Activated naive CD4-positive, alpha-beta T cell treated with anti-CD3 and anti-CD28 coated beads, Interleukin-2, amount 10 ng/mL, durations not matched to agents 7 days and 5 days (primary cell): ENCODE results near the gene KIAA1755.

Experiments used
- CTCF ChIA-PET: fragments of 350-600 bp; sonication (Branson Sonifier 250); formaldehyde crosslinking; loops from one replicate; lab custom pipeline; 2021; ENCODE audit warnings: antibody characterized with exemption; lab: Charles Lee
- DNase-seq: peaks from one replicate; pipeline ENCODE4 v3.0.0-alpha.2; 2020
- H3K27ac Mint-ChIP-seq: one replicate; pipeline ENCODE4 v1.8.0; 2021; ENCODE audit warnings: mild to moderate bottlenecking, moderate library complexity, mixed read lengths
- H3K27me3 Mint-ChIP-seq: one replicate; pipeline ENCODE4 v1.8.0; 2021; ENCODE audit warnings: mild to moderate bottlenecking, mixed read lengths
- H3K36me3 Mint-ChIP-seq: one replicate; pipeline ENCODE4 v1.8.0; 2021; ENCODE audit warnings: mixed read lengths
- H3K4me1 Mint-ChIP-seq: one replicate; pipeline ENCODE4 v1.8.0; 2021; ENCODE audit warnings: mixed read lengths
- H3K4me3 Mint-ChIP-seq: one replicate; pipeline ENCODE4 v1.8.0; 2021; ENCODE audit warnings: mild to moderate bottlenecking, moderate library complexity, mixed read lengths
- H3K9me3 Mint-ChIP-seq: one replicate; pipeline ENCODE4 v1.8.0; 2021; ENCODE audit warnings: mixed read lengths

KIAA1755 gene

DNA sequence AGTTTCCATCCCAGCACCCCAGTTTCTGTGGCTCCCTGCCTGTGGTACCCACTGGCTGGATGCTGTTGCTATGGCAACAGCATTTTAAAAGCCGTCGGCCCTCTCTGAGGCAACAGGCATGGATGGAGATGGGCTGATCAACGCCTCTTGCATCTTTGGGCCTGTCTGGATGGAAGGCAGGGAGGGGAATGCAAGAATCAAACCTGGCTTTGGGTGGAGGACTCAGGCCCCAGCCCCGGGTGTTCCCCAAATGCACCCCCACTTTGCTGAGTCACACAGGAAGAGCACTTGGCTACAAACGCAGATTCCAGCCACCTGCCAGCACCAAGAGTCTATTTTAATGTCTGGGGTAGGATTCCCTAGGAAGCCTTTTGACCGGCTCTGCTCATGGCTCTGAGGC is 49.8 kb downstream of the KIAA1755 start:
- CTCF ChIA-PET, result interaction anchor here (4.0 kb wide), 1 partner anchor 11 kb away, joined by 28 read pairs; no protein-coding TSS in a partner anchor
- Mint-ChIP-seq H3K36me3 (no peaks in the 10 kb centered on the region), H3K27me3 (peaks cover 27% of the 10 kb centered on the region), H3K27ac (no peak overlapping the region), H3K4me1 (no peaks in the 10 kb centered on the region), H3K4me3 (no peak overlapping the region), H3K9me3 (no peaks in the 10 kb centered on the region)
- DNase-seq, result no peak

DNA sequence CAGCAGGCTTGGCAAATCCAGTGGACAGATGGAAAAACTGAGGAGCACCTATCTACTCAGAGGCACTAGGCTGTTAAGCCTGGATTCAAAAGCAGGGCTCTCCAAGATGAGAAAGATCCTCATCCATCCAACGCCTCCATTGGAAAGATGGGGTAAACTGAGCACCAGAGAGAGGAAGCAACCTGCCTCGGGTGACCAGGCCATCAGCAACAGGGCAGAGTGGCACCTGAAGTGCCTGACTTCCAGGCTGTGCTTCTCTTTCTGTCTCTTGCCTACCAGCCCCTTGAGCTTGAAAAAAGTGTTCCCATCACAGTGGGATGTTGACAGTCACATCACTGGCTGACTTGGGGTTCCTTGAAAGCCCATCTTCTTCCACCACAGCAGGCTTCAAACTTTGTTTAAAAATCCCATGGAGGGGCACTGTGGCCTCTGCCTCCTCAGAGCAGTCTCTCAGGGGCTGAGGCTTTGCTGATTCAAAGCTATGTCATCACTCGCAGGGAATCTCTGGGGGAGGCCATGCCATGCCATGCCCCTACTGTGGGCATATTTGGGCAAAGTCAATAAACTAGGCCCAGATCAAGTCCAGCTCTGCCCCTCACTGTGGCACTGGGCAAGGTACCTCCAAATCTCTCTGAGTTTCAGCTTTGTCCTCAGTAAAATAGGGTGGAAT is 50.7 kb downstream of the KIAA1755 start:
- Mint-ChIP-seq H3K27me3 (peaks cover 27% of the 10 kb centered on the region), H3K27ac (no peak overlapping the region), H3K9me3 (no peaks in the 10 kb centered on the region), H3K4me3 (no peak overlapping the region), H3K4me1 (no peaks in the 10 kb centered on the region), H3K36me3 (no peaks in the 10 kb centered on the region)
- DNase-seq, result no peak
- CTCF ChIA-PET, result interaction anchor here (4.0 kb wide), 1 partner anchor 12 kb away, joined by 28 read pairs; no protein-coding TSS in a partner anchor

DNA sequence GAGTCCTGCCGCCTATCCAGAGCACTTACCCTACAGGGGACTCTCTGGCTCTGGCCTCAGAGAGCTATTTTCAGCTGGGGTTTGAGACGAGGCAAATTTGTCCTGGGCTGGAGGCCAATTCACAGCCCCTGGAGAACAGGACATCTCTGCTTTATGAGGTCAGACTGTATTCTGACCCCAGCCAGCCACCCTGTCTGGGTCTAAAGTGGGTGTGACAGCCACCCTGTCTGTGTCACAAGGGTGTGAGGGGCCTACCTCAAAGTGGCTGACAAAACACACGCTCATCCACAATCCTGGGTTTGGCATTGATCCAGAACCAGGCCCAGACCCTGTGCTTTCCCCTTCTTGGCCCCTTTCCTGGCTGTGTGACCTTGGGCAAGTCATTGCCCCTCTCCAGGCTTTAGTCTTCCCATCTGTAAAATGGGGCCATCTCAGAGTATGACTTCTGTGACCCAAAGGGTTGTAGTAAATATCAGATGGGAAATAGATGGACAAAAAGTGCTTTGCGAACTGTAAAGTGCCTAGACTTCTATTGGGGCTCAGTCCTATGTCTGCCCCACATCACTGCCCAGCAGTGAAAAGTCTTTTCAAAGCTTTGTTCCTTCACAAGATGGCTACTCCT is 51.4 kb downstream of the KIAA1755 start:
- H3K4me3 Mint-ChIP-seq, result no peak overlapping the region
- CTCF ChIA-PET, result no interaction called here
- H3K27ac Mint-ChIP-seq, result no peak overlapping the region
- no peak for DNase-seq
- peaks cover 23% of the 10 kb centered on the region for H3K27me3 Mint-ChIP-seq
- H3K36me3 Mint-ChIP-seq, result no peaks in the 10 kb centered on the region
- H3K4me1 Mint-ChIP-seq, result no peaks in the 10 kb centered on the region
- no peaks in the 10 kb centered on the region for H3K9me3 Mint-ChIP-seq

DNA sequence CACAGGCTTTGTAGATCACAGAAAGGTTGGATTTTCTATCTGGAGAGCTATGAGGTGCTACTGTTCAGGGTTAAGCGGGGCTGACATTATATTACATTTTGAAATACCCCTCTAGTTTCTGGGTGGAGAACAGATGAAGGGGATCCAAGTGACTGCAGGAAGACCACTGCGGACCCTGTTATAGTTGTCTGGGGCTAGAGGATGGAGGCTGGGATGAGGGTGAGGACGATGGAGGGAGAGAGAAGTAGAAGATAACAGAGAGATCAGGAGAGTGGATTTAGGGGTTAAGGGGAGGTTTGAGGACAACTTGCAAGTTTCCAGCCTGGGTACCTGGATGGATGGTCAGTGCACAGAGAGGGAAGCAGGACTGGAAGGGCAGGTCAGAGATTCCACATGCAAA is 52.0 kb downstream of the KIAA1755 start:
- CTCF ChIA-PET, result no interaction called here
- H3K27me3 Mint-ChIP-seq, result peaks cover 21% of the 10 kb centered on the region
- H3K36me3 Mint-ChIP-seq, result no peaks in the 10 kb centered on the region
- no peak overlapping the region for H3K4me3 Mint-ChIP-seq
- H3K27ac Mint-ChIP-seq, result no peak overlapping the region
- no peak for DNase-seq
- H3K4me1 Mint-ChIP-seq, result no peaks in the 10 kb centered on the region
- H3K9me3 Mint-ChIP-seq, result no peaks in the 10 kb centered on the region

DNA sequence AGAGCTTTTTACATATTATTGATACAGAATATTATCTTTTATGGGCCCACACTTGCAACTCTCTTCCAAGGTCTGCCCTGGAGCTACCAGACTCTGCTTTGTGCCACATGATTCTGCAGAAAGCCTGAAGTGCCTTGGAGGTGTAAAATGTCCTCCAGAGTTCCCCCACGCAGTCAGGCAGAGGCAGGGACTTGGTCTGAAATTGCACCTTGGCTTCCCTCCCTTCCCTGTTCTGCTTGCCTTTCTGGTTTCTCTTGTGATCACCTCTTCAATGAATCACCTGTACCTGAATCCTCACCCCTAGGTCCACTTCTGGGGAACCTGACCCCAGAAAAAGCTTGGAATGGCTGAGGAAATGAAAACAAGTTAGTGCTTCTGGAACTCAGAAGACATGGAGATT is 52.4 kb downstream of the KIAA1755 start:
- peaks cover 21% of the 10 kb centered on the region for H3K27me3 Mint-ChIP-seq
- no peak for DNase-seq
- H3K36me3 Mint-ChIP-seq, result no peaks in the 10 kb centered on the region
- no peak overlapping the region for H3K4me3 Mint-ChIP-seq
- H3K9me3 Mint-ChIP-seq, result no peaks in the 10 kb centered on the region
- no peaks in the 10 kb centered on the region for H3K4me1 Mint-ChIP-seq
- no peak overlapping the region for H3K27ac Mint-ChIP-seq
- CTCF ChIA-PET, result no interaction called here

DNA sequence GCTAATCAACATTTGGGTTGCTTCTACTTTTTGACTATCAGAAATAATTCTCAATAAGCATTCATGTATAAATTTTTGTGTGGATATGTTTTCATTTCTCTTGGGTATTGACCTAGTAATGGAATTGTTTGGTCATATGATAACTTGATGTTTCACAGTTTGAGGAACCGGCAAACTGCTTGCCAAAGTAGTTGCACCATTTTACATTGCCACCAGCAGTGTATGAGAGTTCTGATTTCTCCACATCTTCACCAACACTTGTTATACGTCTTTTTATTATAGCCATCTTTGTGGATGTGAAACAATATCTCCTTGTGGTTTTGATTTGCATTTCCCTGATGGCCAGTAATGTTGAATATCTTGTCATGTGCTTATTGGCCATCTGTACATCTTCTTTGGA is 52.9 kb downstream of the KIAA1755 start:
- no peak for DNase-seq
- Mint-ChIP-seq H3K4me3 (no peak overlapping the region), H3K4me1 (no peaks in the 10 kb centered on the region), H3K9me3 (no peaks in the 10 kb centered on the region), H3K27me3 (peaks cover 21% of the 10 kb centered on the region), H3K27ac (no peak overlapping the region), H3K36me3 (no peaks in the 10 kb centered on the region)
- CTCF ChIA-PET, result no interaction called here

DNA sequence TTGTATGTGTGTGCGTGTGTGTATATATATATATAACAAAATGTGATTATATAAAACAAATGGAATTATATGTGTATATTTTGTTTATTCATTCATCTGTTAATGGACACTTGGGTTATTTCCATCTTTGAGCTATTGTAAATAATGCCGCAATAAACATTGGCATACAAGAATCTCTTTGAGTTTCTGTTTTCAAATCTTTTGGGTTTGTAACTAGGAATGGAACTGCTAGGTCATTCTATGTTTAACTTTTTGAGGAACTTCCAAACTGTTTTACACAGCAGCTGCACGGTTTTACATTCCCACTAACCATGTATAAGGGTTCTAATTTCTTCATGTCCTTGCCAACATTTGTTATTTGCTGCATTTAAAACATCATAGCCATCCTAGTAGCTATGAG is 55.5 kb downstream of the KIAA1755 start:
- H3K4me1 Mint-ChIP-seq, result no peaks in the 10 kb centered on the region
- H3K9me3 Mint-ChIP-seq, result no peaks in the 10 kb centered on the region
- no peak overlapping the region for H3K4me3 Mint-ChIP-seq
- H3K27ac Mint-ChIP-seq, result no peak overlapping the region
- peaks cover 6% of the 10 kb centered on the region for H3K27me3 Mint-ChIP-seq
- CTCF ChIA-PET, result interaction anchor here (0.8 to 1.4 kb wide), 2 partner anchors 16 to 91 kb away, joined by 3 read pairs; no protein-coding TSS in a partner anchor
- DNase-seq, result no peak
- no peaks in the 10 kb centered on the region for H3K36me3 Mint-ChIP-seq

DNA sequence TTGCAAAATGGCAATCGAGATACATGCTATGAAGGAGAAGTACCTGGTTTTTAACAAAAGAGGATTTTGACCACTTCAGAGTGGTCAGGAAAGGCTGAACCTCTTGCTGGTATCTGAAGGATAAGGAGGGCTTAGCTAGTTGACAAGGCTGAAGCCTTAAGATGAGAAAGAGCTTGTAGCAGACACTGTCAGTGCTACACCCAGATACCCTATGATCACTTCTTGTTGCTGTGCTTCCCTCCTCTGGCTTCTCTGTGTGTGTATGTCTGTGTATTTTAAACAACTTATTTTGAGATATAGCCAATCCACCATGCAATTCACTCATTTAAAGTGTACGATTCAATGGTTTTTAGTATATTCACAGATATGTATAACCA is 56.6 kb downstream of the KIAA1755 start:
- CTCF ChIA-PET, result no interaction called here
- DNase-seq, result no peak
- H3K27ac Mint-ChIP-seq, result no peak overlapping the region
- no peaks in the 10 kb centered on the region for H3K36me3 Mint-ChIP-seq
- no peaks in the 10 kb centered on the region for H3K4me1 Mint-ChIP-seq
- H3K9me3 Mint-ChIP-seq, result no peaks in the 10 kb centered on the region
- H3K4me3 Mint-ChIP-seq, result no peak overlapping the region
- peaks cover 6% of the 10 kb centered on the region for H3K27me3 Mint-ChIP-seq

DNA sequence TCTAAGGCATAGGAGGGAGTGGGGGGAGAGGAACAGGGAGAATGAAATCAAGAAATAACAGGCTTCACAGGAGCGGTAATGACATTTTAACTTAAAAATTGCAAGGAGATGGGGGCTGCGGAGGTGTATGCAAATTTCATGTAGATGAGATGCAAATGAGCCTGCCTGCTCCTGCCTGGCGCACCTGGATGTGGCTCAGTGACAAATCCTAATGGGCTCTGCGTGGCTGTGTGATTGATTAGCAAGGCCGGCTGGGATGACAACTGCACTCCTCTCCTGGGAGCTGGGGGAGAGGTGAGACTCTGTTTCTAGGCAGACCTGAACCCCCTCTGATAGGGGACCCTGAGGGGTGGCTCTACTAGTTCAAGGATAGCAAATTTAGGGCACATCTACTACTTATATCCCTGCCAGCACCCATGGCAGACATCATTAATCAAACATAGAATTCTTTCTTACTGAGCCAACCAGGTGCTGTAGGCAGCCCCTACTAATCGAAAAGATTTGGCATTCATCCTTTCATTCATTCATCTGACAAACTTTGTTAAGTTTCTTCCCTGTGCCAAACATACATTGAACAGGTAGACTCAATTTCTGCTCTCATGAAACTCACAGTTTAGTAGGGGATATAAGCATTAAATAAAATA is 57.1 kb downstream of the KIAA1755 start:
- Mint-ChIP-seq H3K9me3 (no peaks in the 10 kb centered on the region), H3K4me1 (no peaks in the 10 kb centered on the region), H3K27me3 (peaks cover 6% of the 10 kb centered on the region), H3K4me3 (no peak overlapping the region), H3K36me3 (no peaks in the 10 kb centered on the region), H3K27ac (no peak overlapping the region)
- DNase-seq, result no peak
- CTCF ChIA-PET, result interaction anchor here (1.2 kb wide), 1 partner anchor 130 kb away, joined by 3 read pairs; no protein-coding TSS in a partner anchor

DNA sequence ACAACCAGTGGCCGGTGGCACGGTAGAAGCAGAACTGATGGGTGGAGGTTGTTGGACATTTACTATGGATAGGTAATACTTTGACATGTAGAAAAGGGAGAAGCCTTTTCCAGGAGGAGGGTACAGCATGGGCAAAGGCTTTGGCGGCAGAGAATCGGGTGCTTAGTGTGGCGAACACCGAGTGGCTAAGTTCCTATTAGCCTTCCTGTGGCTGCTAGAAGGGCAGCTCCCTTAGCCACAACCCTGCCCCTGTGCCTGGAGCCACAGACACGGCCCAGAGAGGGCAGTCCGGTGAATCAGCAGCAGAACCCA is 57.6 kb downstream of the KIAA1755 start:
- no peak for DNase-seq
- Mint-ChIP-seq H3K4me1 (no peaks in the 10 kb centered on the region), H3K27ac (no peak overlapping the region), H3K4me3 (no peak overlapping the region), H3K36me3 (no peaks in the 10 kb centered on the region), H3K9me3 (no peaks in the 10 kb centered on the region), H3K27me3 (peaks cover 4% of the 10 kb centered on the region)
- CTCF ChIA-PET, result interaction anchor here (1.0 to 1.2 kb wide), 2 partner anchors 18 to 129 kb away, joined by 3 read pairs; no protein-coding TSS in a partner anchor

DNA sequence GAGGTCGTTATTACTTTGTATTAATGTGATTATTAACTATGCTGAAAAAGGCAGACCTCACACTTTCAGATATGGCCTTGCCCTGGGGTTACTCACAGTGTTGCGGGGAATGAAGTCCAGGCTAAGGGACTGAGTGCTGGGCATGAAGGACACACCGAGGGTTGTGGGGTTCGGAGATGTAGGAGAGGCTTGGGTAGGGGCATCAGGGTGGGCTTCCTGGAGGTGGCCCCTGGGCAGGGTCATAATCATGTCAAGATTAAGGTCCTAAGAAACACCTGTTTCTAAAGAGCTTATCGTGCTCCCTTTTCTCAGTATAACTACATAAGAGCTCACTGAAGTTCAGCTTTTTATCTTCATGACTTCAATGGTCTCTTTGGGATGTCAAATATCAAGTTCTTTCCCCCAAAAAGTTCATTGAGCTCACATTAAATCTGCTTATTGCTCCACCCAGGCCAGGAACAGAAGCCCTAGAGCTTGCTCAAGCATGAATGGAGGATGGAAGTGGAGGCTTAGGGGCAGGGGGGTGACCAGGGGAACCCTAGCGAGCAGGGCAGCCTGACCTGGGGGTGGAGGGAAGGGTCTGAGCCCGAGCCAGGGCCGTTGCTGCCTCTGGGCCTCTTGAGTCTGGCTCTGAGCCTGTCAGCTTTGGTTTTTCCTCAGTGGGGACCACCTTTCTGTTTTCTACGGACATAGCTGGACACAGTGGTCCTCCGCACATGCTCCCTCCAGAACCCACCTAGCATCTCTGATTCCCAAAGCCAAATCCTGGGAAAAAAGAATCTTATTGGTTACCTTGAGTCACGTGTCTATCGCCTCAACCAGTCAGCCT is 58.2 kb downstream of the KIAA1755 start:
- CTCF ChIA-PET, result interaction anchor here (1.0 to 1.2 kb wide), 2 partner anchors 19 to 129 kb away, joined by 3 read pairs; no protein-coding TSS in a partner anchor

DNA sequence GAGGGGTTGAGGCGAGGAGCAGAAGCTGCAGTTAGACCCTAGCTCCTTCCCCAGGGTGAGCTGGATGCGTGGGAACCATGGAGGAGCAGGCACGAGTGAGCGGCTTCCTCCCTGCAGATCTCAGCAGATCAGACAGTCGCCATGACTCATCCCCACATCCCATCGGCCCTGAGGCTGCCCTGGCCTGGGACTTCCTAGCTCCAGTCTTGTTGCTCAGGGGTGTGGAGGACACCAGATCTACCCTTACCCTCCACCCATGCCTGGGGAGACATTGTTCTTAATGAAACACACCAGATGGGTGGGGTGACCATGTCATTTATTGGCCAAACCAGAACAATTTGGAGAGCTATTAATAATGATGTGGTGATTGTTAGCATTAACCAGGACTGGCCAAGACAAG is 59.2 kb downstream of the KIAA1755 start:
- Mint-ChIP-seq H3K4me1 (no peaks in the 10 kb centered on the region), H3K9me3 (no peaks in the 10 kb centered on the region), H3K27ac (no peak overlapping the region), H3K27me3 (peaks cover 4% of the 10 kb centered on the region), H3K4me3 (no peak overlapping the region), H3K36me3 (no peaks in the 10 kb centered on the region)
- DNase-seq, result no peak
- CTCF ChIA-PET, result no interaction called here

More for the DNA sequence above, 58.2 kb downstream of the KIAA1755 start:
- Mint-ChIP-seq H3K4me1 (no peaks in the 10 kb centered on the region), H3K9me3 (no peaks in the 10 kb centered on the region), H3K4me3 (no peak overlapping the region), H3K36me3 (no peaks in the 10 kb centered on the region), H3K27me3 (peaks cover 4% of the 10 kb centered on the region), H3K27ac (no peak overlapping the region)
- no peak for DNase-seq

DNA sequence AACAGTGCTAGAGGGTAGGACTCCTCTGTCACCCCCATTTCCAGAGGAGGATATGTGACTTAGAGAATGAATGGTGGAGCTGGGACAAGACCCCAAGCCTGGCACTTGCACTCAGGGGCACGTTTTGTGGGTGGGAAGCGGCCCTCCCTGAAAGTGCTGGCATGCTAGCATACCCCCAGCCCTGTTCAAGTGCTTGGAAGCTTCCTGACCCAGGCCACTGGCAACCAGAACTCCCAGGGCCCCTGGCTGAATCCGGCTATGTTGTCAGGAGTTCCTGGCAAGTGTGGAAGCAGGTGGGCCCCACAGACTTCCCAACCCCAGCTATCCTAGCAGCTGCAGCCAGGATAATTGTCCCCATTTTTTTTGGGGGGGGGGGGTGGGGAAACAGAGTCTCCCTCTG is 59.9 kb downstream of the KIAA1755 start:
- Mint-ChIP-seq H3K9me3 (no peaks in the 10 kb centered on the region), H3K4me1 (no peaks in the 10 kb centered on the region), H3K27ac (no peak overlapping the region), H3K27me3 (peaks cover 4% of the 10 kb centered on the region), H3K4me3 (no peak overlapping the region), H3K36me3 (no peaks in the 10 kb centered on the region)
- DNase-seq, result no peak
- CTCF ChIA-PET, result no interaction called here
